Body of pancreas (tissue), 4 donors: ENCODE results near the gene ZNF8.

Experiments
- CTCF ChIP-seq, 7 experiments: fragments of 450-650 bp in 4 of 7; fragments of 200-600 bp in 3 of 7; sonication (generic) in 3 of 7; IDR thresholded peaks; one replicate each; pipeline ENCODE4 v1.5.1; 2016 to 2019; ENCODE audit warnings: antibody characterized with exemption in 7 of 7
- POLR2A ChIP-seq, 3 donors: fragments of 450-650 bp; IDR thresholded peaks; one replicate each; pipeline ENCODE4 v1.6.1; 2016; ENCODE audit warnings: antibody characterized with exemption in 3 of 3, mild to moderate bottlenecking in 2 of 3

- no peak for TF ChIP-seq POLR2A (IDR thresholded peaks at IDR 0.05)
- no peak for TF ChIP-seq CTCF (IDR thresholded peaks at IDR 0.05)
These were observed 528 bp downstream of the ZNF8 start for GRCh38 chr19:58279042-58279924.
